H9 (cell line): ENCODE data around the gene SLC39A10. TPM values are rescaled to one million over a fixed set of nuclear protein-coding genes. Genes with fewer than 3 reads are reported as not detected.

ENCODE experiments used
- DNase-seq: peaks from one replicate; pipeline ENCODE4 v3.0.0-alpha.2; 2017
- H2AFZ ChIP-seq: one replicate; pipeline ENCODE4 v1.6.1; 2013; ENCODE audit warnings: mild to moderate bottlenecking, low read length, control low read depth, moderate library complexity
- H2AK5ac ChIP-seq: 2 replicates; pipeline ENCODE4 v1.6.1; 2013; ENCODE audit warnings: low read length, control low read depth, mixed read lengths; ENCODE audit not compliant: insufficient read length
- H2BK120ac ChIP-seq: one replicate; pipeline ENCODE4 v1.6.1; 2013; ENCODE audit warnings: low read depth, mild to moderate bottlenecking, low read length, control low read depth, inconsistent platforms; ENCODE audit not compliant: poor library complexity, severe bottlenecking
- H2BK12ac ChIP-seq: 2 replicates; pipeline ENCODE4 v1.6.1; 2013; ENCODE audit warnings: low read length, control low read depth, mixed read lengths, low read depth; ENCODE audit not compliant: insufficient read length
- H2BK15ac ChIP-seq: 2 replicates; pipeline ENCODE4 v1.6.1; 2013; ENCODE audit warnings: low read depth, low read length, control low read depth
- H2BK20ac ChIP-seq: one replicate; pipeline ENCODE4 v1.6.1; 2013; ENCODE audit warnings: low read depth, mild to moderate bottlenecking, low read length, control low read depth, inconsistent platforms; ENCODE audit not compliant: poor library complexity, severe bottlenecking
- H2BK5ac ChIP-seq: 2 replicates; pipeline ENCODE4 v1.6.1; 2013; ENCODE audit warnings: low read length, control low read depth, mixed read lengths; ENCODE audit not compliant: insufficient read length
- H3K14ac ChIP-seq: 2 replicates; pipeline ENCODE4 v1.6.1; 2013; ENCODE audit warnings: low read length, control low read depth; ENCODE audit not compliant: insufficient read depth
- H3K18ac ChIP-seq: 2 replicates; pipeline ENCODE4 v1.6.1; 2013; ENCODE audit warnings: low read depth, mild to moderate bottlenecking, mixed read lengths, low read length, control low read depth; ENCODE audit not compliant: insufficient read length
- H3K23ac ChIP-seq: 2 replicates; pipeline ENCODE4 v1.6.1; 2013; ENCODE audit warnings: low read length, control low read depth, mixed read lengths, low read depth; ENCODE audit not compliant: insufficient read length
- H3K23me2 ChIP-seq: 2 replicates; pipeline ENCODE4 v1.6.1; 2013; ENCODE audit warnings: low read depth, mild to moderate bottlenecking, mixed read lengths, low read length, control low read depth; ENCODE audit not compliant: insufficient read length, poor library complexity, severe bottlenecking
- H3K27ac ChIP-seq: 2 replicates; pipeline ENCODE4 v1.5.1; 2013; ENCODE audit warnings: low read length, control low read depth, mixed read lengths, low read depth; ENCODE audit not compliant: insufficient read length
- H3K27me3 ChIP-seq: 2 replicates; pipeline ENCODE4 v1.6.1; 2013; ENCODE audit warnings: low read length, control low read depth, inconsistent platforms; ENCODE audit not compliant: insufficient read depth
- H3K4ac ChIP-seq: 2 replicates; pipeline ENCODE4 v1.6.1; 2013; ENCODE audit warnings: low read depth, mild to moderate bottlenecking, control low read depth, inconsistent platforms, low read length, moderate library complexity
- H3K4me1 ChIP-seq: 2 replicates; pipeline ENCODE4 v1.6.1; 2013; ENCODE audit warnings: low read length, control low read depth, inconsistent platforms; ENCODE audit not compliant: insufficient read depth
- H3K4me2 ChIP-seq: 2 replicates; pipeline ENCODE4 v1.6.1; 2013; ENCODE audit warnings: low read length, control low read depth, mixed read lengths; ENCODE audit not compliant: insufficient read length, insufficient read depth
- H3K56ac ChIP-seq: 2 replicates; pipeline ENCODE4 v1.6.1; 2013; ENCODE audit warnings: low read depth, mild to moderate bottlenecking, mixed read lengths, low read length, control low read depth; ENCODE audit not compliant: insufficient read length
- H3K79me1 ChIP-seq: 2 replicates; pipeline ENCODE4 v1.6.1; 2013; ENCODE audit warnings: low read depth, mild to moderate bottlenecking, moderate library complexity, low read length, control low read depth, inconsistent platforms; ENCODE audit not compliant: insufficient read depth, poor library complexity, severe bottlenecking
- H3K79me2 ChIP-seq: 2 replicates; pipeline ENCODE4 v1.6.1; 2013; ENCODE audit warnings: low read length, control low read depth, inconsistent platforms; ENCODE audit not compliant: insufficient read depth
- H3K9ac ChIP-seq: 2 replicates; pipeline ENCODE4 v1.6.1; 2013; ENCODE audit warnings: low read length, control low read depth, mixed read lengths; ENCODE audit not compliant: insufficient read length; ENCODE audit errors: extremely low read depth
- H3K9me3 ChIP-seq: one replicate; pipeline ENCODE4 v1.6.1; 2013; ENCODE audit warnings: low read depth, low read length, inconsistent platforms; ENCODE audit not compliant: control insufficient read depth
- H3T11ph ChIP-seq: one replicate; pipeline ENCODE4 v1.6.1; 2013; ENCODE audit warnings: mild to moderate bottlenecking, low read length, control low read depth, inconsistent platforms
- H4K20me1 ChIP-seq: one replicate; pipeline ENCODE4 v1.6.1; 2013; ENCODE audit not compliant: control insufficient read depth, insufficient read length, insufficient read depth
- H4K5ac ChIP-seq: 2 replicates; pipeline ENCODE4 v1.6.1; 2013; ENCODE audit warnings: low read depth, mild to moderate bottlenecking, mixed read lengths, low read length, control low read depth; ENCODE audit not compliant: insufficient read length
- H4K8ac ChIP-seq: replicated peaks from 2 replicates; pipeline ENCODE4 v1.6.1; 2013; ENCODE audit warnings: low read length, control low read depth, mixed read lengths, low read depth; ENCODE audit not compliant: insufficient read length
- H4K91ac ChIP-seq: 2 replicates; pipeline ENCODE4 v1.6.1; 2013; ENCODE audit warnings: low read depth, mild to moderate bottlenecking, moderate library complexity, mixed read lengths, low read length, control low read depth; ENCODE audit not compliant: insufficient read length
- H3K27ac Mint-ChIP-seq, 3 experiments: 2 replicates in 2 of 3; 3 replicates in 1 of 3; pipeline ENCODE4 v1.8.0; 2020 to 2021; ENCODE audit warnings: mixed read lengths in 3 of 3, mild to moderate bottlenecking in 1 of 3, moderate library complexity in 1 of 3
- H3K27me3 Mint-ChIP-seq: 2 replicates; pipeline ENCODE4 v1.8.0; 2021; ENCODE audit warnings: low read depth, mild to moderate bottlenecking, moderate library complexity, mixed read lengths
- H3K36me3 Mint-ChIP-seq, 3 experiments: 2 replicates in 2 of 3; 3 replicates in 1 of 3; pipeline ENCODE4 v1.8.0; 2020 to 2021; ENCODE audit warnings: low read depth in 3 of 3, mixed read lengths in 3 of 3; ENCODE audit not compliant: insufficient read depth in 1 of 3
- H3K4me1 Mint-ChIP-seq, 2 experiments: 2 replicates each; pipeline ENCODE4 v1.8.0; 2020; ENCODE audit warnings: mixed read lengths in 2 of 2
- H3K4me3 Mint-ChIP-seq, 2 experiments: 2 replicates in 1 of 2; 3 replicates in 1 of 2; pipeline ENCODE4 v1.8.0; 2020 to 2021; ENCODE audit warnings: mild to moderate bottlenecking in 2 of 2, mixed read lengths in 2 of 2, moderate library complexity in 1 of 2
- H3K9me3 Mint-ChIP-seq, 2 experiments: 2 replicates in 1 of 2; 3 replicates in 1 of 2; pipeline ENCODE4 v1.8.0; 2020; ENCODE audit warnings: mild to moderate bottlenecking in 2 of 2, mixed read lengths in 2 of 2, moderate library complexity in 1 of 2
- WGBS: extraction: QIAGEN DNeasy Blood & Tissue Kit; methylation state at CpG from one replicate; pipeline ENCODE4 v1.1.7; 2013; ENCODE audit warnings: missing lambda C conversion rate, low lambda C conversion rate, mixed read lengths; ENCODE audit not compliant: insufficient read length; ENCODE audit errors: extremely low coverage; 5-methylcytosine and 5-hydroxymethylcytosine counted together
- total RNA-seq: library from RNA; stranded (reverse); gene quantifications from 2 replicates; pipeline ENCODE4 v1.2.1, GENCODE V29; 2021
- TF ChIP-seq, protein P1 (sequence below): fragments of 200-600 bp; sonication (generic); conservative IDR thresholded peaks from 3 replicates; pipeline ENCODE4 v1.8.0; 2021; ENCODE audit warnings: antibody characterized with exemption, mild to moderate bottlenecking

The SLC39A10 gene
- total RNA-seq, 1 experiment from 2014 or later = 161 TPM

DNA sequence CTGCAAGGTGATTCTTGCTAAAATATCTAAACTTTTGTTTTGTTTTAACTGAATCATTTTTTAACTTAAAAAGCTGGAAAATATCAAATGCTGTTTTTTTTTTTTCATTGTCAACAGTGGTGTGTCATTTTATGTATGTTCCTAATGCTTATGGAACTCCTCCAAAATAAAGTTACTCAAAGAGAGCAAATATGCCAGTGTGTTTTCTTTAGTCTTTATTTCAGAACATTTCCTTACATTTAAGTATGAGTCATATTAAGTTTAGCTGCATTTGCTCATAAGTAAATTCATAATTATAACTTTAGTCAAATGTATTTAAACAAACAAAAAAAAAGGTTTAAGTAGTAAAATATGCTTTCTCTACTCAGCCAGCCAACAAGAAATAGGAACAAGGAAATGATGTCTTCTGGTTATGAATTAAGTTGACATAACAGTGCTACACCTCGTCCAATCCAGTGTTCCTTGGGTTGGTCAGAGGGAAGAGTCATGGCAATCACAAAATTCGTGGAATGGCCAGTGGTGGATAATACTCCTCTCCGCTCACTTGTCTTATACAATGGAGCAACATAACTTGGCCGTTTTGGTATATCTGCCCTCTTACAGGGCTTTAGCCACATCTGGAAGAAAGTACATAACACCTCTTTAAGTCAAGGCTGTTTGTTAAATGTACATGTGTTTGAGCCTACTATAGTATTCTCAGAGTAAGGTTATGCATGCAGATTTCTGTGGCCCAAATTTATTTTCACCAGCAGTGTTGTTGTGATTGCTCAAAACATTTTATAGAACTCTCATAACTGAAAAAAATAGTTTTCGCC lies 80.7 kb downstream of the SLC39A10 start:
- peaks cover 4% of the 10 kb centered on the region for H3K9me3 ChIP-seq
- no peak overlapping the region for H3K14ac ChIP-seq
- H2BK120ac ChIP-seq = no peak overlapping the region
- no peaks in the 10 kb centered on the region for H3K4me1 Mint-ChIP-seq
- H3T11ph ChIP-seq = no peak overlapping the region
- H3K4me2 ChIP-seq = no peak overlapping the region
- peaks cover 32 to 50% (median 48%) of the 10 kb centered on the region in 3 experiments for H3K36me3 Mint-ChIP-seq
- no peaks in the 10 kb centered on the region for H3K27me3 ChIP-seq
- H4K91ac ChIP-seq = no peak overlapping the region
- no peak overlapping the region for H3K9ac ChIP-seq
- no peak overlapping the region for H3K4ac ChIP-seq
- H3K27me3 Mint-ChIP-seq = no peaks in the 10 kb centered on the region
- no peak overlapping the region for H3K4me3 Mint-ChIP-seq
- no peak overlapping the region for H3K27ac ChIP-seq
- WGBS = no CpG with 5 or more reads among the region's 5 CpGs
- no peaks in the 10 kb centered on the region for H3K4me1 ChIP-seq
- no peak overlapping the region for H2BK20ac ChIP-seq
- H4K20me1 ChIP-seq = no peaks in the 10 kb centered on the region
- H3K56ac ChIP-seq = no peak overlapping the region
- H2AFZ ChIP-seq = no peak overlapping the region
- DNase-seq = no peak
- H3K23ac ChIP-seq = no peak overlapping the region
- H3K23me2 ChIP-seq = no peaks in the 10 kb centered on the region
- H2AK5ac ChIP-seq = no peak overlapping the region
- H4K8ac ChIP-seq = no peak overlapping the region
- no peaks in the 10 kb centered on the region for H3K79me2 ChIP-seq
- no peaks in the 10 kb centered on the region for H3K79me1 ChIP-seq
- no peak overlapping the region for H2BK5ac ChIP-seq
- H3K9me3 Mint-ChIP-seq = peaks cover 6% of the 10 kb centered on the region in 2 experiments; a peak in 4 of 5 replicates
- H2BK15ac ChIP-seq = no peak overlapping the region
- H2BK12ac ChIP-seq = no peak overlapping the region
- H3K27ac Mint-ChIP-seq = no peak overlapping the region
- no peak overlapping the region for H3K18ac ChIP-seq
- no peak overlapping the region for H4K5ac ChIP-seq
- TF ChIP-seq, protein P1, sequence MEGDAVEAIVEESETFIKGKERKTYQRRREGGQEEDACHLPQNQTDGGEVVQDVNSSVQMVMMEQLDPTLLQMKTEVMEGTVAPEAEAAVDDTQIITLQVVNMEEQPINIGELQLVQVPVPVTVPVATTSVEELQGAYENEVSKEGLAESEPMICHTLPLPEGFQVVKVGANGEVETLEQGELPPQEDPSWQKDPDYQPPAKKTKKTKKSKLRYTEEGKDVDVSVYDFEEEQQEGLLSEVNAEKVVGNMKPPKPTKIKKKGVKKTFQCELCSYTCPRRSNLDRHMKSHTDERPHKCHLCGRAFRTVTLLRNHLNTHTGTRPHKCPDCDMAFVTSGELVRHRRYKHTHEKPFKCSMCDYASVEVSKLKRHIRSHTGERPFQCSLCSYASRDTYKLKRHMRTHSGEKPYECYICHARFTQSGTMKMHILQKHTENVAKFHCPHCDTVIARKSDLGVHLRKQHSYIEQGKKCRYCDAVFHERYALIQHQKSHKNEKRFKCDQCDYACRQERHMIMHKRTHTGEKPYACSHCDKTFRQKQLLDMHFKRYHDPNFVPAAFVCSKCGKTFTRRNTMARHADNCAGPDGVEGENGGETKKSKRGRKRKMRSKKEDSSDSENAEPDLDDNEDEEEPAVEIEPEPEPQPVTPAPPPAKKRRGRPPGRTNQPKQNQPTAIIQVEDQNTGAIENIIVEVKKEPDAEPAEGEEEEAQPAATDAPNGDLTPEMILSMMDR = no peak
